NCI-H1092 treated with DMSO at 0.1 percent for 48 hours (cell line): ENCODE measurements around the gene NSD1.
"Not testable (repeated sequence)": the region's sequence is repeated elsewhere in the genome, so short reads cannot be mapped to it uniquely, and the experiment has no call there.

Source experiments
- DNase-seq: peaks from one replicate; lab custom pipeline; 2025; lab: John Stamatoyannopoulos, UW

Gene NSD1

GRCh38 chr5:177330991-177331842 is 197.6 kb downstream of the NSD1 start:
- DNase-seq, result no peak

- no peak for DNase-seq
These were observed 198.7 kb downstream of the NSD1 start for GRCh38 chr5:177332031-177332895.

GRCh38 chr5:177332896-177333260 is 199.3 kb downstream of the NSD1 start:
- no peak for DNase-seq

- DNase-seq, result no peak
These were observed 200.0 kb downstream of the NSD1 start for GRCh38 chr5:177333420-177334154.

- no peak for DNase-seq
These were observed 200.6 kb downstream of the NSD1 start for GRCh38 chr5:177334155-177334551.

- no peak for DNase-seq
These were observed 201.5 kb downstream of the NSD1 start for GRCh38 chr5:177334781-177335700.

- DNase-seq, result no peak
These were observed 202.1 kb downstream of the NSD1 start for GRCh38 chr5:177335701-177336065.

- no peak for DNase-seq
These were observed 202.5 kb downstream of the NSD1 start for GRCh38 chr5:177336112-177336511.

- no peak for DNase-seq
These were observed 203.3 kb downstream of the NSD1 start for GRCh38 chr5:177336603-177337494.

GRCh38 chr5:177338251-177339106 is 204.9 kb downstream of the NSD1 start:
- DNase-seq, result no peak

- no peak for DNase-seq
These were observed 205.6 kb downstream of the NSD1 start for GRCh38 chr5:177339107-177339638.

GRCh38 chr5:177343000-177343399 is 209.4 kb downstream of the NSD1 start:
- not testable (repeated sequence) for DNase-seq

- no peak for DNase-seq
These were observed 210.2 kb downstream of the NSD1 start for GRCh38 chr5:177343777-177344176.

GRCh38 chr5:177344891-177345290 is 211.3 kb downstream of the NSD1 start:
- DNase-seq, result no peak

- no peak for DNase-seq
These were observed 213.2 kb downstream of the NSD1 start for GRCh38 chr5:177346820-177347219.

- no peak for DNase-seq
These were observed 214.1 kb downstream of the NSD1 start for GRCh38 chr5:177347699-177348098.

GRCh38 chr5:177349362-177349647 is 215.7 kb downstream of the NSD1 start:
- DNase-seq, result no peak

- no peak for DNase-seq
These were observed 216.2 kb downstream of the NSD1 start for GRCh38 chr5:177349762-177350161.
